Kasumi-1 (cell line): Measurements from ENCODE around the gene TSPAN33.
A peak's percentile ranks its signal among the peaks of the same experiment; 100 is the strongest.
"Not testable (repeated sequence)": the region's sequence is repeated elsewhere in the genome, so short reads cannot be mapped to it uniquely, and the experiment has no call there.

Experiments
- DNase-seq, 2 experiments: peaks; one replicate each; lab custom pipeline; 2025; lab: John Stamatoyannopoulos, UW

The TSPAN33 gene, protein sequence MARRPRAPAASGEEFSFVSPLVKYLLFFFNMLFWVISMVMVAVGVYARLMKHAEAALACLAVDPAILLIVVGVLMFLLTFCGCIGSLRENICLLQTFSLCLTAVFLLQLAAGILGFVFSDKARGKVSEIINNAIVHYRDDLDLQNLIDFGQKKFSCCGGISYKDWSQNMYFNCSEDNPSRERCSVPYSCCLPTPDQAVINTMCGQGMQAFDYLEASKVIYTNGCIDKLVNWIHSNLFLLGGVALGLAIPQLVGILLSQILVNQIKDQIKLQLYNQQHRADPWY

GRCh38 chr7:129144095-129144833, at the start of gene TSPAN33:
Gene TSPAN33, plus strand, starts transcription at chr7:129144707. Its CDS starts 274 bp downstream, at chr7:129144981.
- peak; percentile 64 to 67 for DNase-seq

DNA sequence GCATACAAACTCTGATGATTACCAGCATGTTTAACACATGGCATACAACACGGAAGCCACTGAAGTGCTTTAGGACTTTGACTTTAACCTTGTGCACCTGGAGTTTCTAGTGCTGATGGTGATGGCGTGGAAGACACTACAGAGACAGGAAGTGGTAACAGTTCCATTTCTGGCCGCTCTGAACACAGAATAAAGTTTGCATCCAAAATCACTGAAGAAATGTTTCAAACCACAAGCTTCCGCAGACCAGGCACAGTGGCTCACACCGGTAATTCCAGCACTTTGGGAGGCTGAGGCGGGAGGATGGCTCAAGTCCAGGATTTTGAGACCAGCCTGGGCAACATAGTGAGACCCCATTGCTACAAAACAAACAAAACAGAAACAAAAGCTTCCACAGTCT, 49.2 kb upstream of the TSPAN33 start:
- no peak for DNase-seq

DNA sequence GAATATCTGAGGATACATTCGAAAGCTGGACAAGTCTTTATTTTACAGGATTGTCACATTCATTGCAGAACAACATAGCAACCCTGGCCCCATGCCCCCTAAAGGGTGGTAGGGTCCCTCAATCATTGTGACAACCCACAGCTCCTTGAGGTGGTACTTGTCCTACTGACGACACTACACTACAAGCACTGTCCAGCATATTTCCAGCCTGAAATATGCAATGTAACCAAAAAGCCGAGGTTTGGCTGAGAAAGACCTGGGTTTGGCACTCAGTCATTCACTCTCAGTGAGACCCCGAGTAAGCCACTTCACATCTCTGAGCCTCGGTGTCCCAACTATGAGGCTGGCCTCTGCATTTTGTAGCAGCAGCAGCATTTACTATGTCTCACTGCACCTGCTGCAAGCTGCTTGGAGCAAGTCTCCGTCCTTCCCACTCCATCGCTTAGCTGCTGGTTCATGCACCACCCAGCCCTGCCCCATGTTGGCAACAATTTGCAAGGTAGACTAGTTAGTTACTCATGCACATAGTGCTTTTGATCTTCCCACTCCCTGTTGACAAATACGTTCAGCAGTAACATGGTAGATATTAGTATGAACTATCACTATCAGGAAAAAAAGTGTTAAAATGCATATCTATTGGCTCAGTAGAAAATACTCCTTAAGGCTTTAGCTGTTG, 46.0 kb upstream of the TSPAN33 start:
- DNase-seq, result no peak

- DNase-seq, result no peak
Observed at GRCh38 chr7:129100827-129101166, 43.7 kb upstream of the TSPAN33 start.

DNA sequence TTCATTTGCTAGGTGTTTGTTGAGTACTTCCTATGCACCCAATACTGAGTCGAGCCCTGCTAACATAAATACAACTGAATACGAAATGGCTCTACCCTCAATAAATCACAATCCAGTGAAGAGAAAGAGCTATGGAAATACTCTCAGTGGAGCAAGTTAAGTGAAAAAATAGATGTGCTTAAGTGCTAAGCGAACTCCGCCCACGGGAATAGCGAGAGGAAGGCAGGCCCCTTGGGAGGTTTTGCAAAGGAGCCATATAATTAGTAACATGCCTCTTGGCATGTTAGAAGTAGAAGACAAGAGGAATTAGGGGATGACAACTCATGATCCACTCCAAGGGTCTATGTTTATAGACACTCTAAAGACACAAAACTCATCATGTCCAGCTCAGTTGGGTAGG, 42.8 kb upstream of the TSPAN33 start:
- DNase-seq, result no peak

GRCh38 chr7:129103561-129104324, 40.8 kb upstream of the TSPAN33 start:
- no peak for DNase-seq

GRCh38 chr7:129108581-129108980, 35.9 kb upstream of the TSPAN33 start:
- DNase-seq, result no peak

DNA sequence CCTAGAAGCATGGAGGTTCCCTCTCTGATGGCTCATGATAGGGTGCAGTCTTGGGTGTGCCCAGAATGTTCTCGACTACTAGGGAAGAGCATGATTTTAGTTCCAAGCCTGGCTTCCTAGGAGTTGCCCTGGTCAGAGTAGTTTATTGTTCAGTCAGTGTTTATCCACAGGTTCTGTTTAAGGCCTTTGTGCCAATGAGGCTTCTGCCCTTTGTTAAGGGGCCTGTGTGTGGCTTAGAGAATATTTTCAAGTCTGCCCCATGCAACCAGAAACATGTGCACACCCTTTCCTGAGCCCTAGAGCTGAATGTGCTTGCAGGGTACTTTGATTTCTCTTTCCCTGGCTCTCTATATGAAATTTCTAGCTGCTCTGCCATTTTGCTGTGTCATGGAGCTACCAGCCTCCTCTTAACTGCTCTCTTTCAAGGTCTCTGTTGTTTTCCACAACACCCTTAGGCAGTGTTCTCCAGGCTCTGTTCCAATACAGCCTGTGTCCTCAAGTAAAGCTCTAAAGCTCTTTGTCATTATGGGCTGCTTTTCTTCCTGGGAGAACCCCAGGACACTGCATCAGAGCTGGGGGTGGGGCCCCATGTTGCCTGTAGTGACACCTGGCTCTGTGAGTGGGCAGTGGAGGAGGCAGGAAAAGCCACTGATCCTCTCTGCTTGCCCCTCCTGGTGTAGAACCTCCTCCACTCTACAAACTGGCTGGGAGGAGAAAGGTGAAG, 34.1 kb upstream of the TSPAN33 start:
- DNase-seq, result no peak

DNA sequence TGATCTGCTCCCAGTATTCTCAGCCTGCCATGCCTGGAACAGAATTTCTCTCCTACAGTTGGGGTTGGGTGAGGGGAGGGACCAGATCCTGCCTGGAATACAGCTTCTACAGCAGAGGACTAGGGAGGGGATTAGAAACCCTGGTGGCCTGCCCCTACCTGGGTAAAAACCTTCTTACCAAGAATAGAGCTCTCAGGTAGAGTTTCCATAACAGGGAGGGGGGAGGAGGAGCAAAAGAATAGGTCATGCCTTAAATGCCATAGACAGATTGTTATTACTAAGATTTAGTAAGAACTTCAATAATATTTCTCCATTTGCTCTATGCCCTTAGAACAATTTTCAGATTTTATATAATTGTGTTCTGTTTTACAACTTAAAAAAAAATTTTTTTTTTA, 33.5 kb upstream of the TSPAN33 start:
- no peak for DNase-seq

- no peak for DNase-seq
Observed at GRCh38 chr7:129115676-129116075, 28.8 kb upstream of the TSPAN33 start.

GRCh38 chr7:129118182-129118581, 26.3 kb upstream of the TSPAN33 start:
- no peak for DNase-seq

DNA sequence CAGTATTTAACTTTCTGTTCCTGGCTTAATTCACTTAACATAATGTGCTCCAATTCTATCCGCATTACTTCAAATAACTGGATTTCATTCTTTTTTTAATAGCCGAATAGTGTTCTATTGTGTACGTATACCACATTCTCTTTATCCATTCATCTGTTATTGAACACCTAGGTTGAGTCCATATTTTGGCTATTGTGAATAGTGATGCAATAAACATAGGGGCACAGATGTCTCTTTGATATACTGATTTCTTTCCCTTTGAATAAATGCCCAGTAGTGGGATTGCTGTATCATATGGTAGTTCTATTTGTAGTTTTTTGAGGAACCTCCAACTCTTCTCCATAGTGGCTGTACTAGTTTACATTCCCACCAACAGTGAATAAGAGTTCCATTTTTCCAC, 25.5 kb upstream of the TSPAN33 start:
- DNase-seq, result no peak

DNA sequence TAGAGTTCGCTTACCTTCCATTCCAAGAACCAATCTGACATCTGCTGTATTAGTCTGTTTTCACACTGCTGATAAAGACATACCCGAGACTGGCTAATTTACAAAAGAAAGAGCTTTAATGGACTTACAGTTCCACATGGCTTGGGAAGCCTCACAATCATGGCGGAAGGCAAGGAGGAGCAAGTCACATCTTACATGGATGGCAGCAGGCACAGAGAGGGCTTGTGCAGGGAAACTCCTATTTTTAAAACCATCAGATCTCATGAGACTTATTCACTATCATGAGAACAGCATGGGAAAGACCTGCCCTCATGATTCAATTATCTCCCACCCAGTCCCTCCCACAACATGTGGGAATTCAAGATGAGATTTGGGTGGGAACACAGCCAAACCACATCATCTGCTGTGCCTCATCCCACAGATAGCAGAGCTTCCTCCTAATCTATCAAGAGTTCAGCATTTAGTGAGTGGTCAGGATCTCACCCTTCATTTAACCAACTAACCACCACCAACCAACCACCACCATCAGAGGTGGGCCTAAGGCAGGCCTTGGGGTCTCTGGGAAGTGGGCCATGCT, 22.9 kb upstream of the TSPAN33 start:
- DNase-seq, result not testable (repeated sequence)

DNA sequence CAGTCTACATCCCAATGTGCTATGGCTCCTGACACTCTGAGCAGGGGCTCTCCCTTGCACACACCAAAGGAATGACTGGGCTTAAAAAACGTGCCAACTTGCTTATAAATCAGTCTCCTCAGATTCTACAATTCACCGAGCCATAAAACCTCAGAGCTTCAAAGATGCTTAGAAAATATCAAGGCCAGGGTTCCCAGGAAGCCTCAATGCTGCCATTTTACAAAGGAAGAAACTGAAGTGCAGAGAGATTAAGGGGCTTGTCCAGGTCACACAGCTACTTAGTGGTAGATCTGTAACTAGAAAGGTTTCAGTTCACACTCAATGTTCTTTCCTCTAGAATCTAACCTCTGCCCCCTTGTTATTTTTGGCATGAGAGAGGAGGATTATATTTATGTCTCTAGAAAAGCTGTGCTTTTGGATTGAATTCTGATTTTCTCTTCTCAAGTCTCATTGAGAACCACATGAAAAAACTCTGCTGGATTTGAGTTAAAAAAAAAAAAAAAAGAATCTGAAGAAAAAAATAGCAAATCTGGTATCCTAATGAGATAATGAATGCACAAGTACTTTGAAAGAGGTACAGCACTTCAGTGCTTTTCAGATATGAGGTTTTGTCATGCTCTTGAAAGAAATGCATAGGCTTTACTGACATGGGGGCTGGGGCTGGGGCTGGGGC, 22.3 kb upstream of the TSPAN33 start:
- DNase-seq, result no peak

- DNase-seq, result peak; percentile 80 to 87
Observed at GRCh38 chr7:129122751-129123509, 21.6 kb upstream of the TSPAN33 start.

DNA sequence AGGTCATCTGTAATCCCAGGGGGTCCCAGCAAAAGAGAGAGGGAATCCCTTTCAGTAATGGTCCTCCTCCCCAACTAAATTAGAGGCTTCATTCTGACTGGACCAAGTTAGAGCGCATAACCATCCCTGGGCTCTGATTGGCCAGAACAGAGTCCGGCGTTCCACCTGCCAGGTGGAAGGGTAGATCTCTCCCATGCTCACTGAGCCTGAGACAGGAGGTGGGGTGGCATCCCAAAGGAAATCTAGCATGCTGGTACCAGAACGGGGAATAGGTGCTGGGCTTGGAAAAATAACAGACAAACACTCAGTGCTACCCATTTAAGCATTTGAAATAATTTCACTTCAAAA, 21.0 kb upstream of the TSPAN33 start:
- no peak for DNase-seq

DNA sequence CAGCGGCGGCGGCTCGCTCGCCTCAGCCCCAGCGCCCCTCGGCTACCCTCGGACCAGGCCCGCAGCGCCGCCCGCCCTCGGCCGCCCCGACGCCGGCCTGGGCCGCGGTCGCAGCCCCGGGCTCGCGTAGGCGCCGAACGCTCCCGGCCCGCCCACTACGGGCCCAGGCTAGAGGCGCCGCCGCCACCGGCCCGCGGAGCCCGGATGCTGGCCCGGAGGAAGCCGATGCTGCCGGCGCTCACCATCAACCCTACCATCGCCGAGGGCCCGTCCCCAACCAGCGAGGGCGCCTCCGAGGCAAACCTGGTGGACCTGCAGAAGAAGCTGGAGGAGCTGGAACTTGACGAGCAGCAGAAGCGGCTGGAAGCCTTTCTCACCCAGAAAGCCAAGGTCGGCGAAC, 18.2 kb upstream of the TSPAN33 start:
- no peak for DNase-seq

- DNase-seq, result no peak
Observed at GRCh38 chr7:129127154-129127553, 17.4 kb upstream of the TSPAN33 start.

DNA sequence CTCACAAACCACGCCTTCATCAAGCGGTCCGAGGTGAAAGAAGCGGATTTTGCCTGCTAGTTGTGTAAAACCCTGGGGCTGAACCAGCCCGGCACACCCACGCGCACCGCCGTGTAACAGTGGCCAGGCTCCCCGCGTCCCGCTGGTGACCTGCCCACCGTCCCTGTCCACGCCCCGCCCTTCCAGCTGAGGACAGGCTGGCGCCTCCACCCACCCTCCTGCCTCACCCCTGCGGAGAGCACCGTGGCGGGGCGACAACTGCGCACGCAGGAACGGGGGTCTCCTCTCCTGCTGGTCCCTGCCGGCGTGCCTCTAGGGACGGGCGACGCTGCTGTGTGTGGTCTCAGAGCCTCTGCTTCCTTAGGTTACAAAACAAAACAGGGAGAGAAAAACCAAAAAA, 16.9 kb upstream of the TSPAN33 start:
- no peak for DNase-seq

DNA sequence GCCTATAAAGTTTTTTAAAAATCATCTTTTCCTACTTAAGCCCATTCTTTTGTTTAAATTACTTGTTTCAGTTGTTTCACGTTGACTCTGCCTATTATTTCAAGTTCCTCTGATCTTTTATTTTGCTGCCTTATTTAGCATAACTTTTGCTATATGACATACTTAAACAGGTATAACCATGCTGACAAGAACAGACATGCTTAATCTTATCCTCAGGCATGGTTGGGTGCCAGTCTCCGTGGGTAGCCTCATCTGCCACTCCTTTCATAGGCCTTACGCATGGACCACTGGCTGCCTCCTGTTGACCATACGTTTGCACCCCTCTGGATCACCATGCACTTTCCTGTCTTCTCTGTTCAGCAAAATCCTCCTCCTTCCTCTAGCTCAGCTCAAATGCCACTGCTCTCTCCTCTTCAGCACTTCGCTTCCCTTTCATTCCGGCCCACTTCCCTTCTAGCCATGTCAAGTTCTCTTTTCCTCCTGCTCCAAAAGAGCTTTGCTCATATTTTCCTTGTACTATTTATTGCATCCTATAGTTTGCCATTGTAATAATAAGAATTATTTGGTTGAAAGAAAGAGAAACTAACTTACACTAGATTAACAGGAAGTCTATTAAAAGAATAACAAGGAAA, 10.0 kb upstream of the TSPAN33 start:
- peak; percentile 59 to 72 for DNase-seq
